Measurements from ENCODE around the gene SLCO3A1. TPM values are rescaled to one million over a fixed set of nuclear protein-coding genes. Genes with fewer than 3 reads are reported as not detected.
"Not testable (repeated sequence)": the region's sequence is repeated elsewhere in the genome, so short reads cannot be mapped to it uniquely, and the experiment has no call there.

The SLCO3A1 gene
- total RNA-seq, 1 donor from 2014 or later: 6.3 TPM

DNA sequence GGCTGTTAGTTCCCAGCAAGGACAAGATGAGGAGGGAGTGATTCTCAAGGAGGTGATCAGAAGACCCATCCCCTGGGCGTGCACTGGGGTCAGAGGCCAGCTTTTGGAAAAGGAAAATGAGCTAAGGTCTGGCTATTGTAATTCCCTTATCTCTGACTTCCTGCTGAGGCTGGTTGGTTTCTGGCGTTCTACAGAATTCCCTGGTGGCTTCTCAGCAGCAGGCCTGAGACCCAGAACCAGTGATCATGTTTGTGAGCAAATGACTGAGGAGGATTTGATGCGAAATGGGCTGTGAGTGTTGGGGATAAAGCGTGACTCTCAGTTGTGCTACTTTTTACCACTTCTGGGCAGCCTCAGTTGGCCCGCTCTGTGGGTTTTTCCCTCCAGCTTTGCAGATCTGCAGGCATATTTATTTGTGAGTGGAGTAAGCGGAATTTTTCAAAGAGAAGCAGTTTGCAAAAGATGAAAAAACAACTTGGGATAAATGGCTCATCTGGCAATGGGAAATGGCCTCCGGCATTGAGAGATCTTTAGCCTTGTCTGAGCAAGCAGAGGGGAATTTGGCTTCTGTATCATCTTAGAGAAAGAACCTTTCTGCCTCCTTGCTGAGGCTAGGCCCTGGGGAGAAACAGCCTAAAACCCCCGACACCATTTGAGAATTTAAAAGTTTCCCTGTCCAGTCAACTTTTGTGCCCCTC, 102.7 kb downstream of the SLCO3A1 start:
- H3K27ac Mint-ChIP-seq (ENCODE audit: unreplicated experiment): no peak overlapping the region
- no peak overlapping the region for H3K4me3 Mint-ChIP-seq
- H3K36me3 Mint-ChIP-seq (ENCODE audit: low read depth): no peaks in the 10 kb centered on the region
- no peaks in the 10 kb centered on the region for H3K9me3 Mint-ChIP-seq
- TF ChIP-seq, protein P1, sequence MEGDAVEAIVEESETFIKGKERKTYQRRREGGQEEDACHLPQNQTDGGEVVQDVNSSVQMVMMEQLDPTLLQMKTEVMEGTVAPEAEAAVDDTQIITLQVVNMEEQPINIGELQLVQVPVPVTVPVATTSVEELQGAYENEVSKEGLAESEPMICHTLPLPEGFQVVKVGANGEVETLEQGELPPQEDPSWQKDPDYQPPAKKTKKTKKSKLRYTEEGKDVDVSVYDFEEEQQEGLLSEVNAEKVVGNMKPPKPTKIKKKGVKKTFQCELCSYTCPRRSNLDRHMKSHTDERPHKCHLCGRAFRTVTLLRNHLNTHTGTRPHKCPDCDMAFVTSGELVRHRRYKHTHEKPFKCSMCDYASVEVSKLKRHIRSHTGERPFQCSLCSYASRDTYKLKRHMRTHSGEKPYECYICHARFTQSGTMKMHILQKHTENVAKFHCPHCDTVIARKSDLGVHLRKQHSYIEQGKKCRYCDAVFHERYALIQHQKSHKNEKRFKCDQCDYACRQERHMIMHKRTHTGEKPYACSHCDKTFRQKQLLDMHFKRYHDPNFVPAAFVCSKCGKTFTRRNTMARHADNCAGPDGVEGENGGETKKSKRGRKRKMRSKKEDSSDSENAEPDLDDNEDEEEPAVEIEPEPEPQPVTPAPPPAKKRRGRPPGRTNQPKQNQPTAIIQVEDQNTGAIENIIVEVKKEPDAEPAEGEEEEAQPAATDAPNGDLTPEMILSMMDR (conservative IDR thresholded peaks at IDR 0.05): no peak
- DNase-seq (ENCODE audit: low read depth, low spot score): no peak
- H3K27me3 Mint-ChIP-seq (ENCODE audit: low read depth): no peaks in the 10 kb centered on the region
- H3K4me1 Mint-ChIP-seq: peaks cover 10% of the 10 kb centered on the region

DNA sequence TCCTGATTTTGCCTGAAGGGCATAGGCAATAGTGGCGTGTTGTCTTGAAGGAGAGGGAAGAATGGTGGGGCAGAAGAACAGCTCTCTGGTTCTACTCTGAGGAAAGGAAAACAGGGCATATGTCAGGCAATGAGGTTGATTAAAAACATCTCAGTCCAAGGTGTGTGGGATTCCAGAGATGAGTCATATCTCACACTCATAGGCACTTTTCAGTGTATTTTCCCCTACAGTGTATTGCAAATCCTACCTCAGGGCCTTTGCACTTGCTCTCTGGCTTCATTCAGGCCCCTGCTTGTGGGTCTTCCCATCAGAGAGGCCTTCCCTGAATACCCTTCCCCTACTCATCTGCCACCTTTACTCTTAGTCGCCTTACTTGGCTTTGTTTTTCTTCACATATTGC, 107.8 kb downstream of the SLCO3A1 start:
- peaks cover 13% of the 10 kb centered on the region for H3K4me1 Mint-ChIP-seq
- DNase-seq (ENCODE audit: low read depth, low spot score): no peak
- peaks cover 2% of the 10 kb centered on the region for H3K9me3 Mint-ChIP-seq
- H3K27me3 Mint-ChIP-seq (ENCODE audit: low read depth): no peaks in the 10 kb centered on the region
- peaks cover 2% of the 10 kb centered on the region for H3K36me3 Mint-ChIP-seq (ENCODE audit: low read depth)
- H3K27ac Mint-ChIP-seq (ENCODE audit: unreplicated experiment): no peak overlapping the region
- no peak overlapping the region for H3K4me3 Mint-ChIP-seq
- TF ChIP-seq, protein P1 (conservative IDR thresholded peaks at IDR 0.05): no peak

DNA sequence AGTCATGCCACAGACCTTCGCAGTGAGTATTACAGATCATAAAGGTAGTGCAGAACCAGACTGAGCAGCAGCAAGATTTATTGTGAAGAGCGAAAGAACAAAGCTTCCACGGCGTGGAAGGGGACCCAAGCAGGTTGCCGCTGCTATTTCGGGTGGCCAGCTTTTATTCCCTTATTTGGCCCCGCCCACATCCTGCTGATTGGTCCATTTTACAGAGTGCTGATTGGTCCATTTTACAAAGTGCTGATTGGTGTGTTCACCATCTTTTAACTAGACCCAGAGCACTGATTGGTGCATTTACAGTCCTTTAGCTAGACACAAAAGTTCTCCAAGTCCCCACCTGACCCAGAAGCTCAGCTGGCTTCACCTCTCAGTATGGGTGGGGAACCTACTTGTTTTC, 110.2 kb downstream of the SLCO3A1 start:
- H3K4me3 Mint-ChIP-seq; H3K27ac Mint-ChIP-seq (ENCODE audit: unreplicated experiment); H3K9me3 Mint-ChIP-seq; H3K36me3 Mint-ChIP-seq (ENCODE audit: low read depth); H3K27me3 Mint-ChIP-seq (ENCODE audit: low read depth); DNase-seq (ENCODE audit: low read depth, low spot score): not testable (repeated sequence)
- peaks cover 10% of the 10 kb centered on the region for H3K4me1 Mint-ChIP-seq

DNA sequence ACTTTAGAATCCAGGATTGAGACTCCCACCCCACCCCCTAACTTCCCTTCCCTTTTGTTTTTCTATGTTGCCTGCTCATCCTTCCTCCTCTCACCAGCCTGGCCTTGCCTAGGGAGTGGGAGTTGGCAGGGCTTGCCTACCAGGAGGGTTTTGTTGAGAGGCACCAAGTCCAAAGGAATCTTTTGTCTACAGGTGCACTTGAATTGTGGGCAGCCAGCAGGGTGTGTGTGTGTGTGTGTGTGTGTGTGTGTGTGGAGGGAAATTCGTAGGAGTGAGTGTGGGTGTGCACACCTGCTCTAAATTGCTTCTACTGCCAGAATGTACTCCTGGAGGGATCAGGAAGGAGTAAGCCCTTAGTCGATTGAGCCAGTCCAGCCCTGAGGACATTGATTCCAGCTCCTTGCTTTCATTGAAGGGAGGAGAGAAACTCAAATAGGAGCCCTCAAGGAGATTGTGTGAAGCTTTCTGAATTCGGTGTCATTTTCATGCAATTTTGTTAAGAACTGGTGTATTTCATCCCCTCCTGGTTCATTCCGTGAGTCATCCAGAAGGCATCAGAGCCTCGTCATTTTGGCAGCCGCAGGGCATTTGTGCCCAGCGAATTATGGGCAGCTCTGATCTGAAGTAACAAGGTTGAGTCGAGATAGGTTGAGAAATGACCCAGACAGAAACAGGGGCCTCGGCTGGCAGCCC, 112.1 kb downstream of the SLCO3A1 start:
- no peak for DNase-seq (ENCODE audit: low read depth, low spot score)
- H3K9me3 Mint-ChIP-seq: peaks cover 2% of the 10 kb centered on the region
- peaks cover 2% of the 10 kb centered on the region for H3K36me3 Mint-ChIP-seq (ENCODE audit: low read depth)
- H3K4me3 Mint-ChIP-seq: no peak overlapping the region
- TF ChIP-seq, protein P1 (conservative IDR thresholded peaks at IDR 0.05): no peak
- H3K27ac Mint-ChIP-seq (ENCODE audit: unreplicated experiment): no peak overlapping the region
- peaks cover 10% of the 10 kb centered on the region for H3K4me1 Mint-ChIP-seq
- no peaks in the 10 kb centered on the region for H3K27me3 Mint-ChIP-seq (ENCODE audit: low read depth)

DNA sequence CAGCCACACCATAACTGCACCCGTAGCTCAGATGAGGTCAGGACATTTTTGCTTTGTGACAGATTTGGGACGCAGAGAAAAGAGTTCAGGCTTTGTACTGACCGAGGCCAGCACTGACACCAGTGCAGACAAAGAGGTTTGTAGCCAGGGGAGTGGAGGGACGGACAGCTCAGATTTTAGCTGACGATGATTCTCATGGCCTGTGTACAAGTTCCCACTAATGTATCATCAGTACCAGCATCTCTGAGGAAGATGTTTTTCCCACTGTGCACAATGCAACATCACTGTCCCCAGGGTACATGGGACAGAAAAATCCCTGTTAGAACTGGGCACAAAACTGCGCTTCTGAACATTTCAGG, 112.7 kb downstream of the SLCO3A1 start:
- DNase-seq (ENCODE audit: low read depth, low spot score): no peak
- Mint-ChIP-seq H3K27ac (ENCODE audit: unreplicated experiment) (no peak overlapping the region), H3K27me3 (ENCODE audit: low read depth) (no peaks in the 10 kb centered on the region), H3K4me3 (no peak overlapping the region), H3K9me3 (peaks cover 2% of the 10 kb centered on the region), H3K36me3 (ENCODE audit: low read depth) (peaks cover 2% of the 10 kb centered on the region), H3K4me1 (peaks cover 10% of the 10 kb centered on the region)
- TF ChIP-seq, protein P1 (conservative IDR thresholded peaks at IDR 0.05): no peak

DNA sequence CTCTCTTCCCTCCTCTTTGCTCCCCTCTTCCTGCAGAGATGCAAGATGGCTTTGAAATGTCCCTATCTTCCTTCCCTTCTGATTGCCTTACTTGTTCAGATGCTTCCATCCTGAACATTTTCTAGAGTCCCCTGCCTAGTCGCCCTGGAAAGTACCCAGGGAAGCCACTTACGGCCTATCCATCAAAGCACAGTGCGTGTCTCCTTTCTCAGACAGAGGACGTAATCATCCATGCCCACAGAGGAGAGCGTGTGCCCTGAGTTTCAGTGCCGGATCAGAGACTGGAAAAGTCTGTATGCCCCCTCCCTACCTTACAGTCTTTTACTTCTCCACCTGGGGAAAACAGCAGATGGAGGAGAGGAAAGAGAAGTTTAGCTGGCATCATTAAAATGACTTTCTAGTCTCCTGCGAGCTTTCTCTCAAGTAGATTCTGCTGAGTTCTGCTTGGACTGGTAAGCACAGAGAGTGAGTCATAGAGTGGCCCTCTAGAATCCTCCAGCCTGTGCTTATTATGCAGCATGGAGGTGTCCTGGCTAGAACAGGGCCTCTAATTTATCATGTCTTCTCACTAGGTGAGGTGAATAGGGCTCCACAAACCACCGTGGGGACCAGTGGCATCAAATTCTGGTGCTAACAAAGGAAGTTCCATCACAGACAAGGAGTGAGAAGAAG, 114.6 kb downstream of the SLCO3A1 start:
- Mint-ChIP-seq H3K36me3 (ENCODE audit: low read depth) (peaks cover 2% of the 10 kb centered on the region), H3K27ac (ENCODE audit: unreplicated experiment) (no peak overlapping the region), H3K27me3 (ENCODE audit: low read depth) (no peaks in the 10 kb centered on the region), H3K4me1 (peaks cover 10% of the 10 kb centered on the region), H3K4me3 (no peak overlapping the region), H3K9me3 (peaks cover 2% of the 10 kb centered on the region)
- DNase-seq (ENCODE audit: low read depth, low spot score): no peak
- TF ChIP-seq, protein P1 (conservative IDR thresholded peaks at IDR 0.05): no peak
